Naive thymus-derived CD8-positive, alpha-beta T cell (primary cell): ENCODE measurements around the gene KCNK5. TPM values are rescaled to one million over a fixed set of nuclear protein-coding genes. Genes with fewer than 3 reads are reported as not detected.

Experiments
- ATAC-seq, 2 donors: fragments of 150-1000 bp; cut with Tn5 transposase in 1 of 2; sonication (Bioruptor Pico), chemical (Tn5 transposase) in 1 of 2; 1 replicate in 1 of 2; 2 replicates in 1 of 2; pipeline ENCODE4 v1.10.0; 2021; ENCODE audit warnings: mild to moderate bottlenecking in 2 of 2, moderate library complexity in 2 of 2
- POLR2A ChIA-PET: fragments of 350-600 bp; sonication (Branson Sonifier 250); formaldehyde crosslinking; loops from one replicate; lab custom pipeline; 2021; ENCODE audit warnings: antibody characterized with exemption; lab: Charles Lee
- DNase-seq, 10 donors: peaks; one replicate each; pipeline versions ENCODE4 v3.0.0 to v3.0.0-alpha.2; 2020 to 2022
- H3K27ac Mint-ChIP-seq, 10 donors: one replicate each; pipeline ENCODE4 v1.8.0; 2020 to 2022; ENCODE audit warnings: mild to moderate bottlenecking in 10 of 10, mixed read lengths in 10 of 10, moderate library complexity in 4 of 10, inconsistent platforms in 1 of 10
- H3K27me3 Mint-ChIP-seq, 5 donors: one replicate each; pipeline ENCODE4 v1.8.0; 2021 to 2022; ENCODE audit warnings: mixed read lengths in 5 of 5
- H3K36me3 Mint-ChIP-seq, 3 donors: one replicate each; pipeline ENCODE4 v1.8.0; 2020 to 2022; ENCODE audit warnings: mixed read lengths in 3 of 3, mild to moderate bottlenecking in 2 of 3, inconsistent platforms in 1 of 3
- H3K4me1 Mint-ChIP-seq, 4 donors: one replicate each; pipeline ENCODE4 v1.8.0; 2021 to 2022; ENCODE audit warnings: mixed read lengths in 4 of 4
- H3K4me3 Mint-ChIP-seq, 10 donors: one replicate each; pipeline ENCODE4 v1.8.0; 2020 to 2022; ENCODE audit warnings: mild to moderate bottlenecking in 10 of 10, mixed read lengths in 10 of 10, moderate library complexity in 6 of 10, inconsistent platforms in 1 of 10
- H3K9me3 Mint-ChIP-seq, 9 donors: one replicate each; pipeline ENCODE4 v1.8.0; 2020 to 2022; ENCODE audit warnings: mixed read lengths in 9 of 9, mild to moderate bottlenecking in 3 of 9, inconsistent platforms in 1 of 9, moderate library complexity in 1 of 9
- polyA plus RNA-seq, 3 donors: library from polyadenylated mRNA; unstranded; fragments of 300-500 nt; fragmentation: Illumina TruSeq; gene quantifications; one replicate each; pipeline ENCODE4 v1.2.3, GENCODE V29; 2021
- total RNA-seq, 8 experiments: library from RNA in 2 of 8; stranded (reverse) in 2 of 8; gene quantifications; one replicate each; pipeline ENCODE4 v1.2.3 and lab custom pipeline; 2021 to 2026

The KCNK5 gene
- total and polyA plus RNA-seq, 5 experiments from 2014 or later, result 0.11 to 0.16 TPM; not detected in 3

DNA sequence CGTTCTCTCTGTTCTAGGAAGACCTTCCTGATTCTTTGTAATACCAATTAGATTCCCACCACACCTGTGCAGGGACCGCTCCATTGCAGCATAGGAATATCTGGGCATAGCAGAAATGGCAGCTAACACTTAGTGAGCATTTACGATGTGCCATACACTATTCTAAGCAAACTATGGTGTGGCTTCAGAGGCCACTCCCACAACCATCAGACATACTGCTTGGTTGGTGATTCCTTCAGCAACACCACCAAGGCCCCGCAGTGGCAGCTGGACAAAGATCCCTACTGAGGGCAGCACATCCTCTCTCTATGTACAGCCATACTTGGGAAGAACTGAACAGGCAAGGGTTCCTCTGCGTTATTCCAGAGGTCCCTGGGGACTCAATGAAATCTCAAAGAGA, 6.2 kb downstream of the KCNK5 start:
- no peaks in the 10 kb centered on the region for H3K9me3 Mint-ChIP-seq
- H3K4me3 Mint-ChIP-seq, result no peak overlapping the region
- peaks cover 0 to 7% (median 0%) of the 10 kb centered on the region in 5 donors for H3K27me3 Mint-ChIP-seq
- no peak for ATAC-seq
- no peak for DNase-seq
- H3K36me3 Mint-ChIP-seq, result no peaks in the 10 kb centered on the region
- peak overlapping the region in 2 of 10 donors; percentile 3 to 26 for H3K27ac Mint-ChIP-seq
- H3K4me1 Mint-ChIP-seq, result peaks cover 15 to 40% (median 30%) of the 10 kb centered on the region in 4 donors
- POLR2A ChIA-PET, result no interaction called here

DNA sequence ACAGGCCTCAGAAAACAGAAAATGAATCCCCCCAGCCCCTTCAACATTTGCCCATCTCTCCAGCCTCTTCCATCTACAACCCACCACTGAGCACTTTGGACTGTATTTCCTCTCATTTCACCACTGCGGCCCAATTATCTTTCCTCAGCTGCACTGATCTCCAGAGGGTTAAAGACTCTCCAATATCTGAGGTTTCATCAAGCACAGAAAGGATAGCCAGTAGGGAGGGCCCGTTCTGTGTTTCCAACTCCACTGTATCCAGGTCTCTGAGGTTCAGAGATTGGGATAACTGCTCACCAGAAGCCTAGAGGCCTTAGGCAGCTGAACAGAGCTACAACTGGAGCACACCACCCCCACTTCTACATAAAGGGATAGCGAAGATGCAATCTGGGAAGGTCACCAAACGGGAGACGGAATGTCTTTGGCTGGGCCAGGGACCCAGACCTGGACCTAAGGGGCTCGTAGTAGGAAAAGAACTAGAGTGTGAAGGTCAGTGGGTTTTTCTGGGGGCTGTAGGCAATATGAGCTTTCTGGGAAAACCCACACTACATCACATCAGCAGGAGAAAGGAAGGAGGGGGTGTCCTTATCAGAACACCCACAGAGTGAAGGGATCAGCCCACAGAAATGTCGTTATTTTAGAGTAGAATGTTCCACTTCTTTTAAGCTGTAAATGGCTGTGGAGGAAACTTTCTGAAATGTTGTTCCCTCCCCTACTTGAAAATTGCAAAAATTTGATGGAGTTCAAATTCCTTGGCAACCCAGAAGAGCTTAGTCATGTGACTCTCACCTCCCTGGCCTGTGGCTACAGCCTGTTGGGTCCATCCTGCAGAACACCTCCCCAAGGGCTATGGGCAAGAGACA, 7.3 kb downstream of the KCNK5 start:
- Mint-ChIP-seq H3K4me1 (peaks cover 9 to 30% (median 20%) of the 10 kb centered on the region in 4 donors), H3K27ac (peak overlapping the region in 1 of 10 donors; percentile 26), H3K4me3 (no peak overlapping the region), H3K9me3 (no peaks in the 10 kb centered on the region), H3K27me3 (no peaks in the 10 kb centered on the region), H3K36me3 (no peaks in the 10 kb centered on the region)
- POLR2A ChIA-PET, result no interaction called here
- ATAC-seq (no peak), DNase-seq (no peak)

DNA sequence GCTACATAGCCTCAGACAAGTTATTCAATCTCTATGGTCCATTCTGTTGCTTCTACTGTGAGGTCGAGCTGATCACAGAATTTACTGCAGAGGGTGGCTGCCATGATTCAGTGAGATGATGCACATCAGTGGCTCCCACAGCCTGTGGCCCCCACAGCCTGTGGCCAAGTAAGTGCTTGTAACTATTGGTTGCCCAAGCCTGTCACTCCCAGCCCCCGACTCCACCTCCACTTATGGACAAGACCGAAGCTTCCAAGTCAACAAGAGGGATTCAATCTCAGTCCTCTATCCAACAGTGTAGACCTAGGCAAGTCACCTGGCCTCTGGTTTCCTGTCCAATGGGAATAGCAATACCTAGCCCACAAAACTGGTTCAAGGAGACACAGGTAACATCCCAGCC, 8.2 kb downstream of the KCNK5 start:
- Mint-ChIP-seq H3K27ac (no peak overlapping the region), H3K4me1 (peaks cover 5 to 22% (median 11%) of the 10 kb centered on the region in 4 donors), H3K4me3 (no peak overlapping the region)

DNA sequence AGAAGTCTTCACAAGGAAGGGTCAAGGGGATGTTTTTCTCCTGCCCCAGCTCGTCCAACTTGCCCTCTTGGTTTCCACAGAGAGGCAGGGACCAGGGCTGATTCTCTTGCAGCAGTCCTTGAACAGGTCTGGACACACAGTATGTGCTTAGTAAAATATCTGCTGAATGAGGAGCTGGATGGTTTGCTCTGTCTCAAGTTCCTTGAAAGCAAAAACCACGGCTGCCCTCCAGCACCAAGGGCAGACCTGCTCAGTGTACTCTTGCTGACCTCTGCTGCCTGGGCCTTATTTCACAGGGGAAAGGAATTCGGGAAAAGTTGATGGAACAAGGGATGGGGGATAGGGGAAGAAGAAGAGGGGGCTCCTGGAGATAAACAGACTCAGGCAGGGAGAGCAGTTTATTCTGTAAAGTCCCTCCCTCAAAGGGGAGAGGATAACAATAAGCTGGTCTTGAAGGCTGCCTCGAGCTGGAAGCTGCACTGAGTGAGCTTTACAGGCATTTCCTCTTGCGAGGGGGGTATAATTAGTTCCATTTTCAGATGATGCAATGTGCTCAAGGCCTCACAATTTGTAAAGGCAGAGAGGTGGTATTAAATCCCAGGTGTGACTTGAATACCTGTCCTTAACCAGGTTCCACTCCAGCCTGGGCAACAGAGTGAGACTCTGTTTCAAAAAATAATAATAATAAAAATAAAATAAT, 10.3 kb downstream of the KCNK5 start:
- Mint-ChIP-seq H3K36me3 (no peaks in the 10 kb centered on the region), H3K27ac (no peak overlapping the region), H3K27me3 (no peaks in the 10 kb centered on the region), H3K9me3 (no peaks in the 10 kb centered on the region), H3K4me1 (peaks cover 0 to 12% (median 3%) of the 10 kb centered on the region in 4 donors), H3K4me3 (peak overlapping the region in 1 of 10 donors; percentile 26)
- ATAC-seq, result no peak
- POLR2A ChIA-PET, result no interaction called here
- no peak for DNase-seq

More for the DNA sequence above, 8.2 kb downstream of the KCNK5 start:
- H3K36me3 Mint-ChIP-seq, result no peaks in the 10 kb centered on the region
- POLR2A ChIA-PET, result no interaction called here
- H3K9me3 Mint-ChIP-seq, result no peaks in the 10 kb centered on the region
- ATAC-seq, result no peak
- H3K27me3 Mint-ChIP-seq, result no peaks in the 10 kb centered on the region
- DNase-seq, result no peak

DNA sequence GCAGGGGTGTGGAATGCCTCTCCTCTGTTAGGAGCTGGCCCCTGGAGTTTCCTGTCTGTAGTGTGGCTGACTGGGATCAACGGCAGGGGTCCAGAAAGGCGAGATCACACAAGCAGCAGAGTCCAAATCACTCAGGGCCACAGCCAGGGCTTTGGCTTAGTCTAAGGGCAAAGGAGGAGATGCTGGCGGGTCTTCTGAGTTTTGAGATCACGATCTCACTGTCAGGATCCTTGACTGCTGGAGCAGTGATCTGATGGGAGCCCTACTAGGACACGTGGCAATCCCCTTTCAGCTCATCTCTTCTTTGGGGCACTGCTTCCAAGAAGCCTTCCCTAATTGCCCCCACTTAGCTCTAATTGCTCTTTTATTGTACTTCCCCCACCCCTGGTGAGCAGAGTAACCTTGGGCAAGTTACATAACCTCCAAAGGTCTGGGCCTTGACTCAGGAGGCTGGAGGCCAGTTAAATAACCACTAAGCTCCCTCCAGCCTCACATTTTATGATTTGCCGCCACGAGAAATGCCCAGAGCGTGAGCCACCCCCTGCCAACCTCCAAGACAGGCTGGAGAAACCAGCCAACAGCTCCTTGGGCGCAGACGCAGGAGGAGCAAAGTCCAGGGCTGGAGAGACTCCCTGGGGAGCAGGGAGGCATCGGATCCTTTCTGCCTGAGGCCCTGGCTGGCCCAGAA, 12.0 kb downstream of the KCNK5 start:
- no peaks in the 10 kb centered on the region for H3K36me3 Mint-ChIP-seq
- POLR2A ChIA-PET, result no interaction called here
- no peak overlapping the region for H3K4me3 Mint-ChIP-seq
- ATAC-seq (no peak), DNase-seq (no peak)
- H3K27ac Mint-ChIP-seq, result no peak overlapping the region
- no peaks in the 10 kb centered on the region for H3K9me3 Mint-ChIP-seq
- H3K27me3 Mint-ChIP-seq, result no peaks in the 10 kb centered on the region
- peaks cover 0 to 12% (median 2%) of the 10 kb centered on the region in 4 donors for H3K4me1 Mint-ChIP-seq

DNA sequence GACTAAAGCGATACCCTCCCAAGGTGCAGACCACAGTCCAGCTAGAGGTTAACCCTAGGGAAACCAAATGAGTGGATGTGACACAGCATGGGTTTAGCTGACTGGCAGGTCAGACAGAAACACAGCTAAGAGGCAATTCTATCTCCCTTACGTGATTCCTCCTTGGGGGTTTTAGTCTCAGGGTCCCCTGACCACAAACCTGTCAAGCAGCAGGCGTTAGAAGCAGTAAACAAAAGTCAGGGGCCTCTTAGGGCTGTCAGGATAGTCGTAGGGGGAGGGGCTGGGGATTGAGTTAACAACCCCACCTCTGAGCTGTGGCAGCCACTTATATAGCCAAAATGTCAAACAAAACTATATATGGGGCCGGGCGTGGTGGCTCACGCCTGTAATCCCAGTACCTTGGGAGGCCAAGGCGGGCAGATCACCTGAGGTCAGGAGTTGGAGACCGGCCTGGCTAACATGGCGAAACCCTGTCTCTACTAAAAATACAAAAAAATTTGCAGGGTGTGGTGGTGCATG, 13.6 kb downstream of the KCNK5 start:
- DNase-seq (no peak), ATAC-seq (no peak)
- no peaks in the 10 kb centered on the region for H3K9me3 Mint-ChIP-seq
- no peak overlapping the region for H3K4me3 Mint-ChIP-seq
- H3K4me1 Mint-ChIP-seq, result peaks cover 0 to 6% (median 2%) of the 10 kb centered on the region in 4 donors
- POLR2A ChIA-PET, result no interaction called here
- H3K27me3 Mint-ChIP-seq, result no peaks in the 10 kb centered on the region
- no peak overlapping the region for H3K27ac Mint-ChIP-seq
- H3K36me3 Mint-ChIP-seq, result no peaks in the 10 kb centered on the region

DNA sequence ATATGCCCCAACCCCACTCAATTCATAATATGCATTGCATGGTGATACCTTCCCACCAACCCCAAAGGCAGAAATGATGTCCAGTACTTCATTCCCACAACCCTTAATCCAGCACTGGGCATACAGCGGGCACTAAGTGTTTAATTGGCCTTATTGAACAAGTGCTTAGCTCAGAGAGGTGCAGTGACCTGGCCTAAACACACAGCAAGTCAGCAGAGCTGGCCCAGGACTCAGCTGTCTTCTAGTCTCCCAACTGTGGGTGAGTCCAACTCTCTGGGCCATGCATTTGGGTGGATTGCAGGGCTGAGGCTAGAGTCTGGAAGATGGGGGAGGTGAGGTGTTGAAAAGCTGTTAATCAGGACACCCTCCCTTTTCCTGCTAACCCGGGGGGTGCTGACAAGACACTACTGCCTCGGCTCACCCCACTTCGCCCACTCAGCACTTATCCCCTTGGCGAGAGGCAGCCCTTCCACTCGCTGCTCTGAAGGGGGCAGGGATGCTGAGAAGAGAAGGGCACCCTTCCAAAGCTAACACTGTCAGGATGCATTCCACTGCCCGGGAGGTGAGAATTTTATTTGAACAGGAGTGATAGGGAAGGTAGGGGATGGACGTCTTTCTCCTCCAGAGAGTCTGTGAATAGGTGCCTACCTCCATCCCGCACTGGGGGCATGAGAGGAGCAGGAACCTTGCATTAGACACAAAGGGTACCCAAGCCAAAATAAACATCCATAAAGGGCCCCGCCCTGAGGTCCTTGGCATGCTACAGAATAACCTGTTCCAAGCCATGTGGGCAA, 14.2 kb downstream of the KCNK5 start:
- H3K4me1 Mint-ChIP-seq, result peaks cover 0 to 11% (median 3%) of the 10 kb centered on the region in 4 donors
- DNase-seq (no peak), ATAC-seq (no peak)
- POLR2A ChIA-PET, result no interaction called here
- H3K27ac Mint-ChIP-seq, result no peak overlapping the region
- H3K27me3 Mint-ChIP-seq, result no peaks in the 10 kb centered on the region
- no peaks in the 10 kb centered on the region for H3K9me3 Mint-ChIP-seq
- H3K4me3 Mint-ChIP-seq, result no peak overlapping the region
- H3K36me3 Mint-ChIP-seq, result no peaks in the 10 kb centered on the region

DNA sequence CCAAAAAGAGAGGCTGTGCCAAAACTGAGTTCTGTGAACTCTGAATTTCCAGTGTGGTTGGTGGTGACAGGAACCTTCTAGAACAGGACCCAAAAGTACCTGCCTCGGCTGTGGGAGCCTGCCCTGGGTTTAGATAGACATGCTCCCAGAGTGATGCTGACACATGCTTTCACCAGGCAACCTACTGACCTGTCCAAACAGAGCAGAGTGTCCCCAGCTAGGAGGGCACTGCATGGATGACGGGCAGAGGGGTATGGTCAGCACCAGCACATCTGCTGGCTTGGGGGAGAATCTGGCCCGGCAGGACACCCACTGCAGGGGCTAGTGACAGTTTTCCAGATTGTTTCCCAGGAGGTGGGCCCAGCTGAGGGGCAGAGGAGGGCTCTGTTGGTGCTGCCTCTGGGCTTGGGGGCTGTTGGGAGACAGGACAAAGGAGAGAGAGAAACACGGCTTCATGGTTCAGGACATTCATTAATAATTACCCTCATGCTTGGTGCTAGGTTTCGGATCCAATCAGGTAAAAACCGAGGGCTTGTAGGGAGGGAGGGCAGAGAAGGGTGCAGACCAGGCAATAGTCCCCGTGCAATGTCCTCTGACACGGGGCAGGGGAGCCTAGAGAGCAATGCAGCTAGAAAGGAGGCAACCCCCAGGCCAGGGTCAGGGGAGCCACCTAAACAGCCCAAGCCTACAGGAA, 15.0 kb downstream of the KCNK5 start:
- H3K4me3 Mint-ChIP-seq, result no peak overlapping the region
- no peaks in the 10 kb centered on the region for H3K27me3 Mint-ChIP-seq
- POLR2A ChIA-PET, result no interaction called here

DNA sequence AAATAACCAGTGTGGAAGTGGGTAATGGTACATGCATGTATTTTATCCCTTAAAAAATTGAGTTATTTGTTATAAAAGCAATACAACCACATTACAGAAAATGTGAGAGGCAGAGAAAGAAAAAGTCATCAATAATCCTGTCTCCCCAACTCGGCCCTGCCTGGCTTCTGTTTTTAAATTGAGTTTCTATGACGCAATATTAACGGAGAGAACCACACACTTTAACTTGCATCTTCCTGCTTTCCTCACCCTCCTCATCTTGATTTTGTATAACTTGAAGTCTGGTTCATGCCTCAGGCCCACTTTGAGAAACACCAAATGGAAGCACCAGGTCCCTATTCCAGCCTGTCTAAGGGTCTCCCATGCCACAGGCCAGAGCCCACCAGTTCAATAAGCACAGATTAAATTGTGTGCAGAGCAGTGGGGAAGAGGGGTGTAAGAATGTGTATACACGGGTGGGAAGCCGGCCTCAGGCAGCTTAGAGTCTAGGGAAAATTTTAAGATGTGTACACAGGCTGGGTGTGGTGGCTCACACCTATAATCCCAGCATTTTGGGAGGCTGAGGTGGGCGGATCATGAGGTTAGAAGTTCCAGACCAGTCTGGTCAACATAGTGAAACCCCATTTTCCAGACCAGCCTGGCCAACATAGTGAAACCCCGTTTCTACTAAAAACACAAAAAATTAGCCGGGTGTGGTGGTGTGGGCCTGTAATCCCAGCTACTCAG, 15.9 kb downstream of the KCNK5 start:
- ATAC-seq (no peak), DNase-seq (no peak)
- Mint-ChIP-seq H3K36me3 (no peaks in the 10 kb centered on the region), H3K27me3 (no peaks in the 10 kb centered on the region), H3K9me3 (no peaks in the 10 kb centered on the region), H3K4me1 (peaks cover 2 to 12% (median 3%) of the 10 kb centered on the region in 4 donors), H3K4me3 (no peak overlapping the region), H3K27ac (peak overlapping the region in 1 of 10 donors; percentile 34)
- POLR2A ChIA-PET, result interaction anchor here (0.5 kb wide), 1 partner anchor 401 kb away, joined by 3 read pairs; no protein-coding TSS in a partner anchor

More for the DNA sequence above, 15.0 kb downstream of the KCNK5 start:
- no peaks in the 10 kb centered on the region for H3K9me3 Mint-ChIP-seq
- H3K4me1 Mint-ChIP-seq, result peaks cover 0 to 17% (median 5%) of the 10 kb centered on the region in 4 donors
- no peaks in the 10 kb centered on the region for H3K36me3 Mint-ChIP-seq
- H3K27ac Mint-ChIP-seq, result peak overlapping the region in 1 of 10 donors; percentile 34
- ATAC-seq (no peak), DNase-seq (no peak)

DNA sequence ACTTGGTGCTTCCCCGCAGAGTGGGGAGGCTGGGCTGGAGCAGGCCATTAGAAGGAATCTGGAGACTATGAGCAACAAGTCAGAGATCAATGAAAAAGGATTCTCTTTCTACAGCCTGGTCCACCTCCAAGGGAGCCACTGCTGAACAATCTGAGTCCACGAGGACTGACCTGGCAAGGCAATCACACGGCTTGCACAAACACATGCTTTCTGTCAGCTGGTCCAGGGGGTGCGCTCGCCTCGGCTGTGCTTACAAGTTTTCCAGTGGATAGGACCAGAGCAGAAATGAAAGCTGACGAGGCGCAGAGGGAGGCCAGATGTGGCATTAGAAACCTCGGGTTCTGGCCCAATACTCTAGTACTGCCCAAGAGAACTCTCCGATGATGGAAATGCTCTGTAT, 18.1 kb downstream of the KCNK5 start:
- no peaks in the 10 kb centered on the region for H3K9me3 Mint-ChIP-seq
- no peak overlapping the region for H3K4me3 Mint-ChIP-seq
- peaks cover 2 to 12% (median 4%) of the 10 kb centered on the region in 4 donors for H3K4me1 Mint-ChIP-seq
- no peaks in the 10 kb centered on the region for H3K36me3 Mint-ChIP-seq
- no peaks in the 10 kb centered on the region for H3K27me3 Mint-ChIP-seq
- DNase-seq, result no peak
- POLR2A ChIA-PET, result no interaction called here
- ATAC-seq, result no peak
- H3K27ac Mint-ChIP-seq, result no peak overlapping the region

DNA sequence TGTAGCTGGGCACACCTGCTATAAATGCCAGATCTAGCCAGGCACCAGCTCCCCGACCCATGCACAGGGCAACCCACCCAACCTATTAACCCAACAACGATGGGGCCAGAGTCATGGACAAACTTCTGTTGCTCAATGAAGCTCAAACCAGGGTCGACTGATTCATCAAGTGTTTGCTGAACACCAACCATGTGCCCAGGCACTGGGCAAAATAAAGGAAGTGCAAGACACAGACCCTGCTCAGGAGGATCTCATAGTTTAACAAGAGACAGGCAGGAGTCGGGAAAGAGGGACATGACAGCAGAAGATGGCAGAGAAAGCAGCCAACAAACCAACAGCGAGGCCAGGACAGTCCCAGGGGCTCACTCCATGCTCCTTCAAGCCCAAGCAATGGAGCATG, 18.8 kb downstream of the KCNK5 start:
- POLR2A ChIA-PET, result no interaction called here
- H3K4me1 Mint-ChIP-seq, result peaks cover 2 to 12% (median 4%) of the 10 kb centered on the region in 4 donors
- no peak for ATAC-seq
- no peaks in the 10 kb centered on the region for H3K9me3 Mint-ChIP-seq
- DNase-seq, result no peak
- no peak overlapping the region for H3K27ac Mint-ChIP-seq
- no peaks in the 10 kb centered on the region for H3K27me3 Mint-ChIP-seq
- H3K4me3 Mint-ChIP-seq, result no peak overlapping the region
- H3K36me3 Mint-ChIP-seq, result no peaks in the 10 kb centered on the region
